HCT116 (cell line): ENCODE measurements around the gene UTRN. TPM values are rescaled to one million over a fixed set of nuclear protein-coding genes. Genes with fewer than 3 reads are reported as not detected.

Source experiments
- ATAC-seq: fragments of 200-7000 bp; cut with Tn5 transposase; 2 replicates; pipeline ENCODE4 v1.9.1; 2020; ENCODE audit warnings: mild to moderate bottlenecking, moderate library complexity
- BruUV-seq: library from RNA; stranded (reverse); fragments of 400-500 nt; replicated peaks from 2 replicates; lab custom pipeline; 2021; lab: Mats Ljungman, UMichigan
- CTCF ChIA-PET: fragments of 300-600 bp; sonication (Branson Sonifier 250); formaldehyde crosslinking; loops from one replicate; lab custom pipeline; 2021; ENCODE audit warnings: antibody characterized with exemption; lab: Charles Lee
- POLR2A ChIA-PET: fragments of 300-600, 350-600 bp; sonication (Branson Sonifier 250); formaldehyde crosslinking; loops from one replicate; lab custom pipeline; 2021; ENCODE audit warnings: antibody characterized with exemption; lab: Charles Lee
- RAD21 ChIA-PET, 2 experiments: fragments of 300-600 bp; sonication (Branson Sonifier 250); formaldehyde crosslinking; loops; one replicate each; lab custom pipeline; 2023; ENCODE audit warnings: low total read pairs in 2 of 2; ENCODE audit not compliant: uncharacterized antibody in 2 of 2, unreplicated experiment in 2 of 2, low non-redundant PET in 1 of 2; lab: Charles Lee
- DNase-seq: peaks from one replicate; pipeline ENCODE4 v3.0.0-alpha.2; 2010; ENCODE audit warnings: low read depth, low spot score
- H2AFZ ChIP-seq: fragments of 200-600 bp; shearing (Covaris generic), sonication (generic); 2 replicates; pipeline ENCODE4 v1.6.1; 2017; ENCODE audit warnings: low read depth, mixed run types, mixed read lengths, antibody characterized with exemption, low read length; ENCODE audit not compliant: poor library complexity, severe bottlenecking
- H3K27ac ChIP-seq: 2 replicates; pipeline ENCODE4 v1.5.1; 2012; ENCODE audit warnings: low read depth, low read length
- H3K27me3 ChIP-seq: fragments of 200-600 bp; sonication (generic); 2 replicates; pipeline ENCODE4 v1.6.1; 2016; ENCODE audit warnings: mixed run types, low read length, mixed read lengths; ENCODE audit not compliant: insufficient read depth
- H3K36me3 ChIP-seq, 2 experiments: fragments of 200-500 bp in 1 of 2; fragments of 200-600 bp in 1 of 2; sonication (Bioruptor generic) in 1 of 2; sonication (generic) in 1 of 2; 2 replicates each; pipeline versions ENCODE4 v1.5.1 to v1.6.1; 2014 to 2016; ENCODE audit warnings: low read length in 2 of 2, inconsistent platforms in 1 of 2, mixed read lengths in 1 of 2, mixed run types in 1 of 2; ENCODE audit not compliant: insufficient read depth in 2 of 2, control insufficient read depth in 1 of 2
- H3K4me1 ChIP-seq, 2 experiments: fragments of 200-600 bp in 1 of 2; sonication (generic) in 1 of 2; 2 replicates each; pipeline versions ENCODE4 v1.5.1 to v1.6.1; 2012 to 2017; ENCODE audit warnings: low read length in 2 of 2, inconsistent platforms in 1 of 2, mild to moderate bottlenecking in 1 of 2, mixed read lengths in 1 of 2, mixed run types in 1 of 2, moderate library complexity in 1 of 2; ENCODE audit not compliant: insufficient read depth in 2 of 2, control insufficient read depth in 1 of 2
- H3K4me2 ChIP-seq: fragments of 200-600 bp; sonication (generic); 2 replicates; pipeline ENCODE4 v1.6.1; 2017; ENCODE audit warnings: mixed run types, low read length, mixed read lengths
- H3K4me3 ChIP-seq, 2 experiments: fragments of 200-600 bp in 1 of 2; sonication (generic) in 1 of 2; replicated peaks in 1 of 2; 2 replicates each; pipeline ENCODE4 v1.5.1; 2011 to 2016; ENCODE audit warnings: low read length in 2 of 2, control low read depth in 1 of 2, low read depth in 1 of 2, mild to moderate bottlenecking in 1 of 2, mixed read lengths in 1 of 2, mixed run types in 1 of 2
- H3K79me2 ChIP-seq: fragments of 200-600 bp; sonication (generic); 2 replicates; pipeline ENCODE4 v1.6.1; 2017; ENCODE audit warnings: mild to moderate bottlenecking, mixed run types, low read length, moderate library complexity, mixed read lengths; ENCODE audit not compliant: insufficient read depth
- H3K9ac ChIP-seq: fragments of 200-600 bp; sonication (generic); 2 replicates; pipeline ENCODE4 v1.6.1; 2016; ENCODE audit warnings: low read length, mixed read lengths
- H3K9me2 ChIP-seq: fragments of 200-600 bp; sonication (generic), shearing (Covaris generic); 2 replicates; pipeline ENCODE4 v1.6.1; 2017; ENCODE audit warnings: mixed run types, mild to moderate bottlenecking, moderate library complexity; ENCODE audit not compliant: insufficient read depth
- H3K9me3 ChIP-seq, 2 experiments: fragments of 200-500 bp in 1 of 2; fragments of 200-600 bp in 1 of 2; sonication (Bioruptor generic) in 1 of 2; sonication (generic) in 1 of 2; 2 replicates each; pipeline ENCODE4 v1.6.1; 2014 to 2017; ENCODE audit warnings: low read length in 2 of 2, mixed read lengths in 2 of 2, inconsistent platforms in 1 of 2, low read depth in 1 of 2, mild to moderate bottlenecking in 1 of 2, mixed run types in 1 of 2, moderate library complexity in 1 of 2; ENCODE audit not compliant: control insufficient read depth in 1 of 2, insufficient read depth in 1 of 2
- H4K20me1 ChIP-seq: fragments of 200-600 bp; sonication (generic), shearing (Covaris generic); 2 replicates; pipeline ENCODE4 v1.6.1; 2017; ENCODE audit warnings: mixed run types, mild to moderate bottlenecking, moderate library complexity; ENCODE audit not compliant: insufficient read depth
- EZH2phosphoT487 ChIP-seq: fragments of 200-600 bp; IDR thresholded peaks from 2 replicates; pipeline ENCODE4 v1.6.1; 2018; ENCODE audit warnings: antibody characterized with exemption, borderline replicate concordance
- RAD21 ChIP-seq: IDR thresholded peaks from 2 replicates; pipeline ENCODE4 v1.6.1; 2012; ENCODE audit warnings: low read depth, mild to moderate bottlenecking
- SIN3A ChIP-seq: IDR thresholded peaks from 2 replicates; pipeline ENCODE4 v1.6.1; 2012; ENCODE audit warnings: low read depth
- SP1 ChIP-seq: IDR thresholded peaks from 2 replicates; pipeline ENCODE4 v1.6.1; 2012; ENCODE audit warnings: low read depth
- SRF ChIP-seq: IDR thresholded peaks from 2 replicates; pipeline ENCODE4 v1.6.1; 2012; ENCODE audit warnings: low read depth
- TCF7L2 ChIP-seq: IDR thresholded peaks from 2 replicates; pipeline ENCODE4 v1.7.0; 2011; ENCODE audit warnings: borderline replicate concordance, inconsistent platforms; ENCODE audit not compliant: insufficient read depth, insufficient read length; ENCODE audit errors: extremely low read depth
- YY1 ChIP-seq: IDR thresholded peaks from 2 replicates; pipeline ENCODE4 v1.6.1; 2011; ENCODE audit warnings: low read length, low read depth, moderate library complexity, mild to moderate bottlenecking; ENCODE audit not compliant: insufficient replicate concordance; ENCODE audit errors: extremely low read depth
- ZNF274 ChIP-seq: fragments of 200-500 bp; sonication (Bioruptor generic); IDR thresholded peaks from 2 replicates; pipeline ENCODE4 v1.6.1; 2014; ENCODE audit warnings: mild to moderate bottlenecking, low read depth, low read length, inconsistent platforms
- intact Hi-C: fragments of 100-400 bp; cut with micrococcal nuclease; formaldehyde crosslinking; loops from 2 replicates; pipeline ENCODE4 v1.10.0; 2022
- total RNA-seq: library from RNA; stranded (reverse); gene quantifications from one replicate; pipeline ENCODE4 v1.2.1, GENCODE V29; 2021; ENCODE audit not compliant: unreplicated experiment
- TF ChIP-seq, protein P1 (sequence below), 3 experiments: fragments of 200-600 bp in 1 of 3; sonication (generic) in 1 of 3; IDR thresholded peaks in 2 of 3; conservative IDR thresholded peaks in 1 of 3; 2 replicates each; pipeline ENCODE4 v1.5.1; 2012 to 2017; ENCODE audit warnings: low read depth in 2 of 3, low read length in 2 of 3, antibody characterized with exemption in 1 of 3, borderline replicate concordance in 1 of 3, control low read depth in 1 of 3, mild to moderate bottlenecking in 1 of 3, mixed read lengths in 1 of 3, mixed run types in 1 of 3, moderate library complexity in 1 of 3; ENCODE audit not compliant: insufficient read depth in 1 of 3
- TF ChIP-seq, protein P2 (sequence below): IDR thresholded peaks from 2 replicates; pipeline ENCODE4 v1.6.1; 2012
- TF ChIP-seq, protein P3 (sequence below): IDR thresholded peaks from 2 replicates; pipeline ENCODE4 v1.6.1; 2012

UTRN gene
- total RNA-seq, 1 experiment from 2014 or later: 28.4 TPM

DNA sequence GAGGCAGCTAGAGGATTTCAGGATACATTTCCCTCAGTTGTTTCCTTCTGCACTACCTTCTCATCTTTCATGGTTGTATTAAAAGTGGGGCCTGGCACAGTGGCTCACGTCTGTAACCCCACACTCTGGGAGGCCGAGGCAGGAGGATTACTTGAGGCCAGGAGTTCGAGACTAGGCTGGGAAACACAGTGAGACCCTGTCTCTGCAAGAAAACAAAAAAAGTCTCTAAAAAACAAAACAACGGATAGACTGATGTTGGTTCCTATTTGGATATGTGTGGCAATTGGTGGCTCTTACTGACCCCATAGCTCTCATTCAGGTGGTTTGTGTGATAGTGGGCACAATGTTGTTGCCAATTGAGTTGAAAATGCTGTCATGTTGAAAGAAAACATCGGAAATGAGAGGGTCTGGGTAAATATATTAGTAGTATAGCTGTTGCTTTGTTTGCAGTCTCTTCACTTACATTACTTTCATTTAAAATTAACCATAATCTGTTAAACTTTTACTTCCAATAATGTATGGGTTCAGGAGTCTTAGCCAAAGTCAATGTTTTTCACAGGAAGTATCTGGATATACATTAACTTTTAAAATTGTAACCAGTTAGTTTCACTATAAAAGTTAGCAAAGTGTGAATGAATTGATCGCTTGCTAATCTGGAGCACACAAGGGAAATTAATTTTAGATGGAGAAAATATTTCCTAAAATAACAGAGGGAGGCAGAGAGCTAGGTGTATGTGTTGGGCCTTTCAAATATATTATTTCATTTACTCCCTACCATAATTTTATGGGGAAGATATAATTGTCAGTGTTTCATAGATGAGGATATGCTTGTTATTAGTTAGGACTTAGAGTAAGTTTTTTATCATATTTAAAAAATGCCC lies 31.1 kb downstream of the UTRN start:
- ChIA-PET POLR2A (no interaction called here), RAD21 (no interaction called here), CTCF (no interaction called here)
- H3K4me3 ChIP-seq: no peak overlapping the region
- H3K9ac ChIP-seq: no peak overlapping the region
- TF ChIP-seq, protein P1, sequence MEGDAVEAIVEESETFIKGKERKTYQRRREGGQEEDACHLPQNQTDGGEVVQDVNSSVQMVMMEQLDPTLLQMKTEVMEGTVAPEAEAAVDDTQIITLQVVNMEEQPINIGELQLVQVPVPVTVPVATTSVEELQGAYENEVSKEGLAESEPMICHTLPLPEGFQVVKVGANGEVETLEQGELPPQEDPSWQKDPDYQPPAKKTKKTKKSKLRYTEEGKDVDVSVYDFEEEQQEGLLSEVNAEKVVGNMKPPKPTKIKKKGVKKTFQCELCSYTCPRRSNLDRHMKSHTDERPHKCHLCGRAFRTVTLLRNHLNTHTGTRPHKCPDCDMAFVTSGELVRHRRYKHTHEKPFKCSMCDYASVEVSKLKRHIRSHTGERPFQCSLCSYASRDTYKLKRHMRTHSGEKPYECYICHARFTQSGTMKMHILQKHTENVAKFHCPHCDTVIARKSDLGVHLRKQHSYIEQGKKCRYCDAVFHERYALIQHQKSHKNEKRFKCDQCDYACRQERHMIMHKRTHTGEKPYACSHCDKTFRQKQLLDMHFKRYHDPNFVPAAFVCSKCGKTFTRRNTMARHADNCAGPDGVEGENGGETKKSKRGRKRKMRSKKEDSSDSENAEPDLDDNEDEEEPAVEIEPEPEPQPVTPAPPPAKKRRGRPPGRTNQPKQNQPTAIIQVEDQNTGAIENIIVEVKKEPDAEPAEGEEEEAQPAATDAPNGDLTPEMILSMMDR (IDR thresholded peaks at IDR 0.05 in 2 of 3, conservative IDR thresholded peaks at IDR 0.05 in 1 of 3; ENCODE audit: borderline replicate concordance in 1 of 3, insufficient read depth in 1 of 3, low read depth in 2 of 3, low read length in 2 of 3): no peak
- no peak for TF ChIP-seq TCF7L2
- no peak for TF ChIP-seq SIN3A
- H3K9me2 ChIP-seq: no peaks in the 10 kb centered on the region
- H3K27ac ChIP-seq: no peak overlapping the region
- no peaks in the 10 kb centered on the region for H3K9me3 ChIP-seq
- BruUV-seq: no TSS peak
- H3K79me2 ChIP-seq: no peaks in the 10 kb centered on the region
- intact Hi-C loops: no loop called here
- H3K27me3 ChIP-seq: no peaks in the 10 kb centered on the region
- ATAC-seq (no peak), DNase-seq (no peak)
- H3K4me1 ChIP-seq: peaks cover 0 to 6% of the 10 kb centered on the region in 2 experiments; a peak in 1 of 4 replicates
- no peaks in the 10 kb centered on the region for H3K36me3 ChIP-seq
- H2AFZ ChIP-seq: no peak overlapping the region
- no peaks in the 10 kb centered on the region for H4K20me1 ChIP-seq
- no peak overlapping the region for H3K4me2 ChIP-seq

DNA sequence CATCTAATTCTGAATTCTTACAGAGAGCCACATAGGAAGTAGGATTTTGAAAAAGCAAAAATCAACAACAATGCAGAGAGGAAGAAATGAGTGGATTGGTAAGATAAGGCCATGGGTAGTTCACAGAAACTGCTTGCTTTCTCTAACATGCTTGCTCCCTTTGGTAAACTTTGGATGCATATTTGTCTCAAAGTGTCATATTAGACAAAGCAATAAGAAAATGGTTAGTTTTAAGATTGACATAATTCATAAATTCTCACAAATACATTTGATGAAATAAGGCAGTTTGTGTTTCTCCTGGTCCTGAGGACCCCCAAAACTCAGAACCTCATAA lies 31.7 kb downstream of the UTRN start:
- no peak for DNase-seq
- no peak overlapping the region for H3K27ac ChIP-seq
- H3K4me2 ChIP-seq: no peak overlapping the region
- peaks cover 1 to 6% of the 10 kb centered on the region in 2 experiments; a peak in 2 of 4 replicates for H3K4me1 ChIP-seq
- no peaks in the 10 kb centered on the region for H3K36me3 ChIP-seq
- TF ChIP-seq SRF (no peak), EZH2phosphoT487 (no peak), RAD21 (no peak), TCF7L2 (no peak), ZNF274 (no peak), YY1 (no peak), SP1 (no peak)
- TF ChIP-seq, protein P2, sequence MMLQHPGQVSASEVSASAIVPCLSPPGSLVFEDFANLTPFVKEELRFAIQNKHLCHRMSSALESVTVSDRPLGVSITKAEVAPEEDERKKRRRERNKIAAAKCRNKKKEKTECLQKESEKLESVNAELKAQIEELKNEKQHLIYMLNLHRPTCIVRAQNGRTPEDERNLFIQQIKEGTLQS: no peak
- TF ChIP-seq, protein P1 (IDR thresholded peaks at IDR 0.05 in 2 of 3, conservative IDR thresholded peaks at IDR 0.05 in 1 of 3; ENCODE audit: borderline replicate concordance in 1 of 3, insufficient read depth in 1 of 3, low read depth in 2 of 3, low read length in 2 of 3): no peak
- TF ChIP-seq, protein P3, sequence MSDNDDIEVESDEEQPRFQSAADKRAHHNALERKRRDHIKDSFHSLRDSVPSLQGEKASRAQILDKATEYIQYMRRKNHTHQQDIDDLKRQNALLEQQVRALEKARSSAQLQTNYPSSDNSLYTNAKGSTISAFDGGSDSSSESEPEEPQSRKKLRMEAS: no peak
- TF ChIP-seq, all 23 proteins: peak for 0
- H4K20me1 ChIP-seq: no peaks in the 10 kb centered on the region
- H3K9me2 ChIP-seq: no peaks in the 10 kb centered on the region
- no peak overlapping the region for H3K9ac ChIP-seq
- intact Hi-C loops: no loop called here
- H3K79me2 ChIP-seq: no peaks in the 10 kb centered on the region
- H3K4me3 ChIP-seq: no peak overlapping the region
- H3K9me3 ChIP-seq: no peaks in the 10 kb centered on the region
- H2AFZ ChIP-seq: no peak overlapping the region
- ATAC-seq: no peak
- POLR2A ChIA-PET: no interaction called here
- CTCF ChIA-PET: no interaction called here
- RAD21 ChIA-PET: no interaction called here
- no peaks in the 10 kb centered on the region for H3K27me3 ChIP-seq
- BruUV-seq: no TSS peak
